GM18867 (cell line): ENCODE measurements around the gene LAMA4.
A peak's percentile ranks its signal among the peaks of the same experiment; 100 is the strongest.
"Not testable (repeated sequence)": the region's sequence is repeated elsewhere in the genome, so short reads cannot be mapped to it uniquely, and the experiment has no call there.

Source experiments
- ATAC-seq: cut with Tn5 transposase; IDR thresholded peaks from one replicate; pipeline ENCODE4 v1.9.1; 2021; ENCODE audit warnings: mild to moderate bottlenecking, moderate library complexity; ENCODE audit not compliant: unreplicated experiment

LAMA4 gene

GRCh38 chr6:112106562-112106961 is 147.8 kb downstream of the LAMA4 start:
- ATAC-seq: no peak

GRCh38 chr6:112106026-112106425 is 148.3 kb downstream of the LAMA4 start:
- ATAC-seq: not testable (repeated sequence)

GRCh38 chr6:112100561-112100960 is 153.8 kb downstream of the LAMA4 start:
- ATAC-seq: no peak

GRCh38 chr6:112096901-112097300 is 157.5 kb downstream of the LAMA4 start:
- ATAC-seq: no peak

- no peak for ATAC-seq
Observed at GRCh38 chr6:112087916-112088315, 166.5 kb downstream of the LAMA4 start.

GRCh38 chr6:112087136-112087911 is 167.0 kb downstream of the LAMA4 start, which contains the start of the genes FAM229B and TUBE1:
FAM229B (plus strand) TSS chr6:112087591; CDS start chr6:112099284, 11,693 bp downstream.
TUBE1 (minus strand) TSS chr6:112087482; CDS start chr6:112087434, 48 bp downstream.
- peak; percentile 97 for ATAC-seq

- ATAC-seq: peak; percentile 23
Observed at GRCh38 chr6:112086744-112087135, 167.6 kb downstream of the LAMA4 start.

GRCh38 chr6:112085286-112086065 is 168.9 kb downstream of the LAMA4 start:
- ATAC-seq: no peak

- no peak for ATAC-seq
Observed at GRCh38 chr6:112081569-112081968, 172.8 kb downstream of the LAMA4 start.

- ATAC-seq: no peak
Observed at GRCh38 chr6:112066606-112067005, 187.8 kb downstream of the LAMA4 start.

GRCh38 chr6:112065426-112065986 is 188.9 kb downstream of the LAMA4 start:
- no peak for ATAC-seq

- no peak for ATAC-seq
Observed at GRCh38 chr6:112062966-112063365, 191.4 kb downstream of the LAMA4 start.

- no peak for ATAC-seq
Observed at GRCh38 chr6:112061605-112062004, 192.8 kb downstream of the LAMA4 start.
